HEK293T (cell line): Measurements from ENCODE around the gene MMP23B.

Experiments
- ARNT ChIP-seq: fragments of 450-650 bp; IDR thresholded peaks from 2 replicates; pipeline ENCODE4 v1.6.1; 2017; ENCODE audit warnings: mild to moderate bottlenecking
- BHLHE40 ChIP-seq: fragments of 450-650 bp; IDR thresholded peaks from 2 replicates; pipeline ENCODE4 v1.6.1; 2016; ENCODE audit warnings: mild to moderate bottlenecking, moderate library complexity, borderline replicate concordance
- CTBP1 ChIP-seq: fragments of 450-650 bp; IDR thresholded peaks from 2 replicates; pipeline ENCODE4 v1.6.1; 2016; ENCODE audit warnings: borderline replicate concordance
- FOXA1 ChIP-seq: fragments of 450-650 bp; IDR thresholded peaks from 2 replicates; pipeline ENCODE4 v1.6.1; 2016; ENCODE audit warnings: mild to moderate bottlenecking
- FOXM1 ChIP-seq: fragments of 450-650 bp; IDR thresholded peaks from 2 replicates; pipeline ENCODE4 v1.6.1; 2017; ENCODE audit warnings: mild to moderate bottlenecking, borderline replicate concordance
- LEF1 ChIP-seq: fragments of 450-650 bp; IDR thresholded peaks from 2 replicates; pipeline ENCODE4 v1.6.1; 2017; ENCODE audit warnings: mild to moderate bottlenecking, borderline replicate concordance
- NFRKB ChIP-seq: fragments of 450-650 bp; IDR thresholded peaks from 2 replicates; pipeline ENCODE4 v1.6.1; 2016; ENCODE audit warnings: mild to moderate bottlenecking, moderate library complexity
- SP1 ChIP-seq: fragments of 450-650 bp; IDR thresholded peaks from 2 replicates; pipeline ENCODE4 v1.6.1; 2017
- SUZ12 ChIP-seq: fragments of 450-650 bp; IDR thresholded peaks from 2 replicates; pipeline ENCODE4 v1.6.1; 2016; ENCODE audit warnings: mild to moderate bottlenecking

DNA sequence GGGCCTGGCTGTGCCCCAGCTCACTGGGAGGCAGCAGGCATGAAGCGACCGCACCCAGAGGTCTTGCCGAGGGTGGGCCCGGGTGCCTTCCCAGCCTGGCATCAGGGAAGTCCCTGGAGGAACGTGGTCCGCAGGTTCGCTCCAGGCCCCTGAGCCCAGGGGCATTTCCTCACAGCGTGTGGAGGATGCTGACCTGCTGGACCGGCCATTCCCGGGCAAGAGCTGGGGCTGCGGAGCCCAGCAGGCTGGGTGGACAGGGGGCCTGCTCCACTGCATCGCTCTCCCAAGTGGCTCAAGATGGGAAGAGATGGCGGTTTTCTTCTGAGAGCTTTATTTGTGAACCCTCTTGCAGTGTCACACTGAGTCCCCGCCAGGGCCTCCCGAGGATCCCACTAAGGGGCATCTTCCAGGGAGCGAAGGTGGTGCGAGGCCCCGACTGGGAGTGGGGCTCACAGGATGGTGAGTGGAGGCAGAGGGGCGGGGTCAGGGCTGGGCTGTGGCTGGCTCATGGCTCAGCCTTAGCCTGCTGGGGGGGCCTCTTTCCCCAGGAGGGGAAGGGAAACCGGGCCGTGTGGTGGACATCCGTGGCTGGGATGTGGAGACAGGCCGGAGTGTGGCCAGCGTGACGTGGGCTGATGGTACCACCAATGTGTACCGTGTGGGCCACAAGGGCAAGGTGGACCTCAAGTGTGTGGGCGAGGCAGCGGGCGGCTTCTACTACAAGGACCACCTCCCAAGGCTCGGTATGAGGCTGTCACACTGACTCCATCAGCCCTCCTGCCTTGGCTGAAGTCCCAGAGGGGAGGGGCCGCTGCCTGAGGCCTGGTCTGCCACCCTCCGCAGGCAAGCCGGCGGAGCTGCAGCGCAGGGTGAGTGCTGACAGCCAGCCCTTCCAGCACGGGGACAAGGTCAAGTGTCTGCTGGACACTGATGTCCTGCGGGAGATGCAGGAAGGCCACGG is 7.2 kb upstream of the MMP23B start:
- TF ChIP-seq SUZ12 (no peak), FOXA1 (no peak), NFRKB (no peak), BHLHE40 (no peak), ARNT (no peak), SP1 (no peak), LEF1 (no peak), CTBP1 (no peak), FOXM1 (no peak)
